GM12875 (cell line): ENCODE measurements around the gene AMPD2.
"Not testable (repeated sequence)": the region's sequence is repeated elsewhere in the genome, so short reads cannot be mapped to it uniquely, and the experiment has no call there.

ENCODE experiments used
- H3K4me3 ChIP-seq: one replicate; pipeline ENCODE4 v1.5.1; 2011; ENCODE audit warnings: low read depth, low read length, control low read depth
- CTCF ChIP-seq: IDR thresholded peaks from 2 replicates; pipeline ENCODE4 v1.5.1; 2011; ENCODE audit warnings: low read depth, mild to moderate bottlenecking, control low read depth, inconsistent platforms, low read length, moderate library complexity, borderline replicate concordance; ENCODE audit not compliant: insufficient read depth

The AMPD2 gene

GRCh38 chr1:109671067-109671466 lies 51.4 kb downstream of the AMPD2 start:
- H3K4me3 ChIP-seq, result no peak overlapping the region

GRCh38 chr1:109673861-109674260 lies 54.2 kb downstream of the AMPD2 start:
- not testable (repeated sequence) for H3K4me3 ChIP-seq

More at GRCh38 chr1:109671067-109671466, 51.4 kb downstream of the AMPD2 start:
- TF ChIP-seq CTCF, result no peak

- not testable (repeated sequence) for H3K4me3 ChIP-seq
Observed at GRCh38 chr1:109676683-109677381, 57.2 kb downstream of the AMPD2 start.

GRCh38 chr1:109677459-109677858 lies 57.8 kb downstream of the AMPD2 start:
- TF ChIP-seq CTCF, result no peak
- H3K4me3 ChIP-seq, result no peak overlapping the region

- not testable (repeated sequence) for H3K4me3 ChIP-seq
Observed at GRCh38 chr1:109678637-109679036, 59.0 kb downstream of the AMPD2 start.
